ENCODE data around the gene HBE1.
A peak's percentile ranks its signal among the peaks of the same experiment; 100 is the strongest.

The HBE1 gene

GRCh38 chr11:5232176-5232575 lies 37.6 kb downstream of the HBE1 start:
- no peak for DNase-seq

GRCh38 chr11:5231111-5231510 lies 38.6 kb downstream of the HBE1 start:
- DNase-seq, result no peak

- DNase-seq, result no peak
Observed at GRCh38 chr11:5230266-5230665, 39.5 kb downstream of the HBE1 start.

DNA sequence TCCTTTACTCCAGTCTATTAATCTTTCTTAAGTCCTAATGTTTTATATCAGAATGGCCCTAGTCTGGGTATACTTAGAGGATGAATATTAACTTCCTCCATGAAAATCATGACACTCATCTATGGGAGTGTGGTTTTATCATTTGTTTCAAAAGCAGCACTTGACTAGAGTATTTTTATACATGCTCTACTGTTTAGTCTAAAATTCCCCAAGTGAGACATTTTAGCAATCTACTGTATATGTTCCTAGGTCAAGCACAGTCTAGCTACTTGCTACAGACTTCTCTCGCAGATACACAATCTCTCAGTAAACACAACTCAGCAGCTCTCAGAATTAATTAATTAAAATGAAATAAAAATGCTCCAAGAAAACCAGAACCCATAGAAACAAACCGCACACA lies 39.9 kb downstream of the HBE1 start:
- DNase-seq, result no peak

DNA sequence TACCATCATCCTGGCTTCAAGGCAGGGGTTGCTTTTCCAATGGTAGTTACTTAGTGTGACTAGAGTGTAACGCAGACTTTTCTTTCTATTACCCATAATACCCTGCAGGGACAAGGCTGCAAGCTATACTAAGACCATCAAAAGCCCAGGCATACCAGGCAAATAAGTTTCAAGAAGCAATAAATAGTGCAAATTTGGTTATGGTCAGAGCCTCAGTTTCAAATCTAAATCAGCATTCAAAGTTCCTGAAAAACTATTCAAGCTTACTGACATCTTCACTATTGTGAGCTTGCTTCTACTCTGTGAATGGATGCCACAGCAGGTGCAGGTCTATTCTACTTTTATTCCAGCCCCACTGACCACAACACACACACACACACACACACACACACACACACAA lies 40.4 kb downstream of the HBE1 start:
- DNase-seq, result no peak

GRCh38 chr11:5228124-5228523 lies 41.6 kb downstream of the HBE1 start:
- no peak for DNase-seq

DNA sequence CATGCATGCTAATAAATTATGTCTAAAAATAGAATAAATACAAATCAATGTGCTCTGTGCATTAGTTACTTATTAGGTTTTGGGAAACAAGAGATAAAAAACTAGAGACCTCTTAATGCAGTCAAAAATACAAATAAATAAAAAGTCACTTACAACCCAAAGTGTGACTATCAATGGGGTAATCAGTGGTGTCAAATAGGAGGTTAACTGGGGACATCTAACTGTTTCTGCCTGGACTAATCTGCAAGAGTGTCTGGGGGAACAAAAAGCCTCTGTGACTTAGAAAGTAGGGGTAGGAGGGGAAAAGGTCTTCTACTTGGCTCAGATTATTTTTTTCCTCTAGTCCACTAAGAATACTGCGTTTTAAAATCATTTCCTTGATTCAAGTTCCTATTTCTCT lies 42.1 kb downstream of the HBE1 start:
- no peak for DNase-seq

GRCh38 chr11:5226732-5227310 lies 42.9 kb downstream of the HBE1 start, which contains the start of gene HBB:
TSS of gene HBB (minus strand) at chr11:5227071. CDS start at chr11:5227021, 50 bp downstream.
- peak in 1 of 2 donors; percentile 7 for DNase-seq

DNA sequence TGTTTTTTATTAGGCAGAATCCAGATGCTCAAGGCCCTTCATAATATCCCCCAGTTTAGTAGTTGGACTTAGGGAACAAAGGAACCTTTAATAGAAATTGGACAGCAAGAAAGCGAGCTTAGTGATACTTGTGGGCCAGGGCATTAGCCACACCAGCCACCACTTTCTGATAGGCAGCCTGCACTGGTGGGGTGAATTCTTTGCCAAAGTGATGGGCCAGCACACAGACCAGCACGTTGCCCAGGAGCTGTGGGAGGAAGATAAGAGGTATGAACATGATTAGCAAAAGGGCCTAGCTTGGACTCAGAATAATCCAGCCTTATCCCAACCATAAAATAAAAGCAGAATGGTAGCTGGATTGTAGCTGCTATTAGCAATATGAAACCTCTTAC lies 44.3 kb downstream of the HBE1 start:
- no peak for DNase-seq

GRCh38 chr11:5224538-5225479 lies 44.9 kb downstream of the HBE1 start:
- DNase-seq, result no peak

- no peak for DNase-seq
Observed at GRCh38 chr11:5223686-5224085, 46.1 kb downstream of the HBE1 start.

- no peak for DNase-seq
Observed at GRCh38 chr11:5223146-5223545, 46.6 kb downstream of the HBE1 start.

Data from hippocampal formation (tissue), 2 donors.